ENCODE measurements around the gene USP6NL. TPM values are rescaled to one million over a fixed set of nuclear protein-coding genes. Genes with fewer than 3 reads are reported as not detected.

Gene USP6NL
- total RNA-seq, 1 donor from 2014 or later, result 33.0 TPM

- DNase-seq (ENCODE audit: low spot score), result no peak
- no peak overlapping the region for H3K27ac Mint-ChIP-seq (ENCODE audit: unreplicated experiment)
- no peaks in the 10 kb centered on the region for H3K36me3 Mint-ChIP-seq (ENCODE audit: low read depth, unreplicated experiment)
- no peak overlapping the region for H3K4me3 Mint-ChIP-seq (ENCODE audit: unreplicated experiment)
- H3K4me1 Mint-ChIP-seq (ENCODE audit: unreplicated experiment), result peaks cover 7% of the 10 kb centered on the region
- H3K9me3 Mint-ChIP-seq (ENCODE audit: unreplicated experiment), result no peaks in the 10 kb centered on the region
- no peaks in the 10 kb centered on the region for H3K27me3 Mint-ChIP-seq (ENCODE audit: unreplicated experiment)
- TF ChIP-seq, protein P1, sequence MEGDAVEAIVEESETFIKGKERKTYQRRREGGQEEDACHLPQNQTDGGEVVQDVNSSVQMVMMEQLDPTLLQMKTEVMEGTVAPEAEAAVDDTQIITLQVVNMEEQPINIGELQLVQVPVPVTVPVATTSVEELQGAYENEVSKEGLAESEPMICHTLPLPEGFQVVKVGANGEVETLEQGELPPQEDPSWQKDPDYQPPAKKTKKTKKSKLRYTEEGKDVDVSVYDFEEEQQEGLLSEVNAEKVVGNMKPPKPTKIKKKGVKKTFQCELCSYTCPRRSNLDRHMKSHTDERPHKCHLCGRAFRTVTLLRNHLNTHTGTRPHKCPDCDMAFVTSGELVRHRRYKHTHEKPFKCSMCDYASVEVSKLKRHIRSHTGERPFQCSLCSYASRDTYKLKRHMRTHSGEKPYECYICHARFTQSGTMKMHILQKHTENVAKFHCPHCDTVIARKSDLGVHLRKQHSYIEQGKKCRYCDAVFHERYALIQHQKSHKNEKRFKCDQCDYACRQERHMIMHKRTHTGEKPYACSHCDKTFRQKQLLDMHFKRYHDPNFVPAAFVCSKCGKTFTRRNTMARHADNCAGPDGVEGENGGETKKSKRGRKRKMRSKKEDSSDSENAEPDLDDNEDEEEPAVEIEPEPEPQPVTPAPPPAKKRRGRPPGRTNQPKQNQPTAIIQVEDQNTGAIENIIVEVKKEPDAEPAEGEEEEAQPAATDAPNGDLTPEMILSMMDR (IDR thresholded peaks at IDR 0.05; ENCODE audit: unreplicated experiment), result no peak
Measured at GRCh38 chr10:11560076-11560709, 51.3 kb downstream of the USP6NL start.

DNA sequence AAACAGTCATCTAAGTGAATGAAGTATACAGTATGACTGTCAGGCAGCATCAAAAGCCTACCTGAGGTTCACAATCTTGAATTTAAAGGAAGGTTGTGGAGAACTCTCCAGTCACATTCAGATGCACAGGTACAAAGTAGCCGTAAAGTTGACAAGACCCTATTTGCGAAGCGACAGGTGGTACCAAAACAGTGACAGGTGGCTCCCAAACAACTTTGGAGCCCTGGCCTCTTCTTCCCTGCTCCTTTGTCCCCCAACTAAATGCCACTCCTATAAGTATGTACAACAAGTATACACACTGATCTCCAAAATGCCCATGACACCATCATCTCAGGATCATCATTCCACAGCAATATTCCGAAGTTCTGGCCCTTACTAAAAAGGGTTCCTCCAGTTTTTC is 53.5 kb downstream of the USP6NL start:
- no peak for DNase-seq (ENCODE audit: low spot score)
- H3K27me3 Mint-ChIP-seq (ENCODE audit: unreplicated experiment), result no peaks in the 10 kb centered on the region
- no peaks in the 10 kb centered on the region for H3K9me3 Mint-ChIP-seq (ENCODE audit: unreplicated experiment)
- H3K4me3 Mint-ChIP-seq (ENCODE audit: unreplicated experiment), result no peak overlapping the region
- H3K4me1 Mint-ChIP-seq (ENCODE audit: unreplicated experiment), result peaks cover 4% of the 10 kb centered on the region
- H3K27ac Mint-ChIP-seq (ENCODE audit: unreplicated experiment), result no peak overlapping the region
- TF ChIP-seq, protein P1 (IDR thresholded peaks at IDR 0.05; ENCODE audit: unreplicated experiment), result no peak
- H3K36me3 Mint-ChIP-seq (ENCODE audit: low read depth, unreplicated experiment), result no peaks in the 10 kb centered on the region

DNA sequence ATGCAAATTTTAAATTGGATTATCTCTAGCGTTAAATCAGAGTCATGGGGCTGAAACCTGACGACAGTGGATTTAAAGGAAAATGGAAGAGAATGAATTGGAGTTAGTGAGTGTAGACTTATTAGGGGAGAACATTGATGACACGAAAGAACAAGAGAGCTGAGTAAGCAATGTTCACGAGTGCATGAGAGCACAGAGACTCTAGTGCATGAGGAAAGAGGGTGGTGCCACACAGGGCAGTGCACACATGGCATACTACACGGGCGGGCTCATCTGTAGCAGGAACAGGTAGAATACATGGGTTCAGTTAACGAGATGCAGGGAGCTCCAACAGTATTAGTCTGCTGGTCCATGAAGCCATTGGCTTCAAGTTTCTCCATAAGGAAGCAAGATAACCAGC is 53.9 kb downstream of the USP6NL start:
- no peaks in the 10 kb centered on the region for H3K27me3 Mint-ChIP-seq (ENCODE audit: unreplicated experiment)
- H3K36me3 Mint-ChIP-seq (ENCODE audit: low read depth, unreplicated experiment), result no peaks in the 10 kb centered on the region
- DNase-seq (ENCODE audit: low spot score), result no peak
- H3K27ac Mint-ChIP-seq (ENCODE audit: unreplicated experiment), result no peak overlapping the region
- TF ChIP-seq, protein P1 (IDR thresholded peaks at IDR 0.05; ENCODE audit: unreplicated experiment), result no peak
- H3K4me1 Mint-ChIP-seq (ENCODE audit: unreplicated experiment), result peaks cover 8% of the 10 kb centered on the region
- no peaks in the 10 kb centered on the region for H3K9me3 Mint-ChIP-seq (ENCODE audit: unreplicated experiment)
- H3K4me3 Mint-ChIP-seq (ENCODE audit: unreplicated experiment), result no peak overlapping the region

DNA sequence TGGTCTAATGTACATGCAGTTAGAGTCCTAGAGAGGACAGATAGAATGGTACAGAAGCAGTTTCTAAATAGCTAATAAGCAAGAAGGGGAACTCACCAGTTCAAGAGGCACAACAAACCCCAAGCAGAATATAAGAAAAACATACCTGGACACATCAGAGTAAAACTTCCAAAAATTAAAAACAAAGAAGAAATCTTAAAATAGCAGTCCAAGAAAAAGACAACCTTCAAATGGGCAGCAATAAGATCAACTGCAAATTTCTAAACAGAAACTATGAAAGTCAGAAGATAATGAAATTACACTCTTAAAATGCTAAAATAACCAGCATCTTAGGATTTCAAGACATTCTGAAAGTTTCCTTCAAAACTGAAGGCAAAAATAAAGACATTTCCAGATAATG is 55.9 kb downstream of the USP6NL start:
- Mint-ChIP-seq H3K9me3 (ENCODE audit: unreplicated experiment) (no peaks in the 10 kb centered on the region), H3K36me3 (ENCODE audit: low read depth, unreplicated experiment) (no peaks in the 10 kb centered on the region), H3K27me3 (ENCODE audit: unreplicated experiment) (no peaks in the 10 kb centered on the region), H3K27ac (ENCODE audit: unreplicated experiment) (no peak overlapping the region), H3K4me1 (ENCODE audit: unreplicated experiment) (peaks cover 5% of the 10 kb centered on the region), H3K4me3 (ENCODE audit: unreplicated experiment) (no peak overlapping the region)
- TF ChIP-seq, protein P1 (IDR thresholded peaks at IDR 0.05; ENCODE audit: unreplicated experiment), result no peak
- DNase-seq (ENCODE audit: low spot score), result no peak

DNA sequence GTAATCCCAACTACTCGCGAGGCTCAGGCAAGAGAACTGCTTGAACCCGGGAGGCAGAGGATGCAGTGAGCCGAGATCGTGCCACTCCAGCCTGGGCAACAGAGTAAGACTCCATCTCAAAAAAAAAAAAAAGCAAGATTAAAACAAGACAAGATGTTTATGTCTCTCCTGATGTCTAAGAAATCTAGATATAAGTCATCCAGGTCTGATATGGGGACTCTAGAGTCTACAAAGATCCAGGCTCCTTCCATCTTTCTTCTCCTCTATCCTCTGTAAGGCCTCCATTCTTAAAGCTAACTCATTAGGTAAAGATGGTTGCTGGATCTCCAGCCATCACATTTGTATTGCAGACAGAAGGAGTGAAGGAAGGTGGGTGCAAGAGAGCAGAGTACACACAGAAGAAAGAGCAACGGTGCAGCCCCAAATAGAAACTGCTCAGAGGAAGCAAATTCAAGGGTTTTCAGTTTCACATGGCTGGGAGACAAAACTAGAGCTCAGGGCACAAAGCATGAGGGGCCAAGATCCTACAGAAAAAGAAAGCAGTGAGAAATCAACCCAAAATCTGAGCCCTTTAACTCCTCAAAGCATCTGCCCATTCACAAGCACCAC is 57.6 kb downstream of the USP6NL start:
- Mint-ChIP-seq H3K4me1 (ENCODE audit: unreplicated experiment) (peaks cover 8% of the 10 kb centered on the region), H3K27me3 (ENCODE audit: unreplicated experiment) (no peaks in the 10 kb centered on the region), H3K36me3 (ENCODE audit: low read depth, unreplicated experiment) (no peaks in the 10 kb centered on the region), H3K9me3 (ENCODE audit: unreplicated experiment) (no peaks in the 10 kb centered on the region), H3K27ac (ENCODE audit: unreplicated experiment) (no peak overlapping the region), H3K4me3 (ENCODE audit: unreplicated experiment) (no peak overlapping the region)
- TF ChIP-seq, protein P1 (IDR thresholded peaks at IDR 0.05; ENCODE audit: unreplicated experiment), result no peak
- DNase-seq (ENCODE audit: low spot score), result no peak
